ENCODE results near the gene SGCA. TPM values are rescaled to one million over a fixed set of nuclear protein-coding genes. Genes with fewer than 3 reads are reported as not detected.

Gene SGCA
- total and polyA plus RNA-seq, 2 experiments from 2014 or later: 0.19 TPM; not detected in 1

DNA sequence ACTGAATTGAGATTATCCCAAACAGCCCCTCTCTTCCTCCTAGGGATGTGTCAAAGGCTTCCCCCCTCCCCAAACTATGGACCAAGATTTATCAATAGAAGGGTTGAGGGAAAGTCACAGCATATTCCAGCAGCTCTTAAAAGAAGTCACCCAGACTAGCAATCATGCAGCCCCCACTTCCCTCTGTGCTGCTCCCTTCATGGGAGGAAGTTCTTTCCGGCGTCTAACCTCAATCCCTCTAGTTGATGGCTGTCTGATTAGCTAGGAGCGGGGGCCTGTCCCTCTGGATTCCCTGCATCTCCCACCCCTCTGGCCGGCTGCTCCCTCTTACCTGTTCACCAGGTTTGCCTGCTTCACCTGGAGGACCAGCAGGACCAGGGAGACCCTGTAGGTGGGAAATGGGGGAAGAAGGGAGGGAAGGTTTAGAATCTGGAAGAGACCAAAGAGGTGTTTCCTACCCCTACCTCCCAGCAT lies 26.4 kb downstream of the SGCA start:
- no peaks in the 10 kb centered on the region for H3K4me1 Mint-ChIP-seq
- no peaks in the 10 kb centered on the region for H3K9me2 ChIP-seq (ENCODE audit: insufficient read depth)
- H3K27me3 Mint-ChIP-seq (ENCODE audit: insufficient read depth, low read depth, poor library complexity): peaks cover 5% of the 10 kb centered on the region
- no peaks in the 10 kb centered on the region for H3K27me3 ChIP-seq (ENCODE audit: insufficient read depth)
- no peak overlapping the region for H3K4me3 ChIP-seq
- no peak overlapping the region for H2AFZ ChIP-seq
- no peaks in the 10 kb centered on the region for H3F3A ChIP-seq (replicated peaks; ENCODE audit: low read depth)
- no peaks in the 10 kb centered on the region for H3K9me3 Mint-ChIP-seq
- no peak for ATAC-seq
- H3K79me2 ChIP-seq (replicated peaks; ENCODE audit: insufficient read depth): no peaks in the 10 kb centered on the region
- peaks cover 19% of the 10 kb centered on the region for H3K36me3 Mint-ChIP-seq (ENCODE audit: low read depth)
- H4K20me1 ChIP-seq (replicated peaks; ENCODE audit: insufficient read depth): no peaks in the 10 kb centered on the region
- no peak overlapping the region for H3K27ac Mint-ChIP-seq
- no peak overlapping the region for H3K4me2 ChIP-seq
- H3K4me3 Mint-ChIP-seq: no peak overlapping the region
- no peak for DNase-seq (ENCODE audit: low spot score)
- no peaks in the 10 kb centered on the region for H3K4me1 ChIP-seq (ENCODE audit: insufficient read depth)
- H3K27ac ChIP-seq (ENCODE audit: low read depth): no peak overlapping the region
- no peaks in the 10 kb centered on the region for H3K36me3 ChIP-seq (ENCODE audit: insufficient read depth)
- TF ChIP-seq, protein P1, sequence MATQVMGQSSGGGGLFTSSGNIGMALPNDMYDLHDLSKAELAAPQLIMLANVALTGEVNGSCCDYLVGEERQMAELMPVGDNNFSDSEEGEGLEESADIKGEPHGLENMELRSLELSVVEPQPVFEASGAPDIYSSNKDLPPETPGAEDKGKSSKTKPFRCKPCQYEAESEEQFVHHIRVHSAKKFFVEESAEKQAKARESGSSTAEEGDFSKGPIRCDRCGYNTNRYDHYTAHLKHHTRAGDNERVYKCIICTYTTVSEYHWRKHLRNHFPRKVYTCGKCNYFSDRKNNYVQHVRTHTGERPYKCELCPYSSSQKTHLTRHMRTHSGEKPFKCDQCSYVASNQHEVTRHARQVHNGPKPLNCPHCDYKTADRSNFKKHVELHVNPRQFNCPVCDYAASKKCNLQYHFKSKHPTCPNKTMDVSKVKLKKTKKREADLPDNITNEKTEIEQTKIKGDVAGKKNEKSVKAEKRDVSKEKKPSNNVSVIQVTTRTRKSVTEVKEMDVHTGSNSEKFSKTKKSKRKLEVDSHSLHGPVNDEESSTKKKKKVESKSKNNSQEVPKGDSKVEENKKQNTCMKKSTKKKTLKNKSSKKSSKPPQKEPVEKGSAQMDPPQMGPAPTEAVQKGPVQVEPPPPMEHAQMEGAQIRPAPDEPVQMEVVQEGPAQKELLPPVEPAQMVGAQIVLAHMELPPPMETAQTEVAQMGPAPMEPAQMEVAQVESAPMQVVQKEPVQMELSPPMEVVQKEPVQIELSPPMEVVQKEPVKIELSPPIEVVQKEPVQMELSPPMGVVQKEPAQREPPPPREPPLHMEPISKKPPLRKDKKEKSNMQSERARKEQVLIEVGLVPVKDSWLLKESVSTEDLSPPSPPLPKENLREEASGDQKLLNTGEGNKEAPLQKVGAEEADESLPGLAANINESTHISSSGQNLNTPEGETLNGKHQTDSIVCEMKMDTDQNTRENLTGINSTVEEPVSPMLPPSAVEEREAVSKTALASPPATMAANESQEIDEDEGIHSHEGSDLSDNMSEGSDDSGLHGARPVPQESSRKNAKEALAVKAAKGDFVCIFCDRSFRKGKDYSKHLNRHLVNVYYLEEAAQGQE (IDR thresholded peaks at IDR 0.05; ENCODE audit: unreplicated experiment): no peak
- TF ChIP-seq EZH2phosphoT487 (IDR thresholded peaks at IDR 0.05; ENCODE audit: unreplicated experiment) (no peak), JUNB (IDR thresholded peaks at IDR 0.05; ENCODE audit: unreplicated experiment) (no peak), POLR2AphosphoS5 (IDR thresholded peaks at IDR 0.05; ENCODE audit: low read depth) (no peak), EZH2 (IDR thresholded peaks at IDR 0.05; ENCODE audit: low read depth, unreplicated experiment) (no peak), ZNF331 (CRISPR knock-in tag; IDR thresholded peaks at IDR 0.05; ENCODE audit: low read depth) (no peak), STAT1 (IDR thresholded peaks at IDR 0.05; ENCODE audit: unreplicated experiment) (no peak), ZNF114 (CRISPR knock-in tag; IDR thresholded peaks at IDR 0.05) (no peak), NANOG (IDR thresholded peaks at IDR 0.05; ENCODE audit: borderline replicate concordance) (no peak), CREB1 (CRISPR knock-in tag; IDR thresholded peaks at IDR 0.05; ENCODE audit: low read depth) (no peak)
- TF ChIP-seq, protein P2, sequence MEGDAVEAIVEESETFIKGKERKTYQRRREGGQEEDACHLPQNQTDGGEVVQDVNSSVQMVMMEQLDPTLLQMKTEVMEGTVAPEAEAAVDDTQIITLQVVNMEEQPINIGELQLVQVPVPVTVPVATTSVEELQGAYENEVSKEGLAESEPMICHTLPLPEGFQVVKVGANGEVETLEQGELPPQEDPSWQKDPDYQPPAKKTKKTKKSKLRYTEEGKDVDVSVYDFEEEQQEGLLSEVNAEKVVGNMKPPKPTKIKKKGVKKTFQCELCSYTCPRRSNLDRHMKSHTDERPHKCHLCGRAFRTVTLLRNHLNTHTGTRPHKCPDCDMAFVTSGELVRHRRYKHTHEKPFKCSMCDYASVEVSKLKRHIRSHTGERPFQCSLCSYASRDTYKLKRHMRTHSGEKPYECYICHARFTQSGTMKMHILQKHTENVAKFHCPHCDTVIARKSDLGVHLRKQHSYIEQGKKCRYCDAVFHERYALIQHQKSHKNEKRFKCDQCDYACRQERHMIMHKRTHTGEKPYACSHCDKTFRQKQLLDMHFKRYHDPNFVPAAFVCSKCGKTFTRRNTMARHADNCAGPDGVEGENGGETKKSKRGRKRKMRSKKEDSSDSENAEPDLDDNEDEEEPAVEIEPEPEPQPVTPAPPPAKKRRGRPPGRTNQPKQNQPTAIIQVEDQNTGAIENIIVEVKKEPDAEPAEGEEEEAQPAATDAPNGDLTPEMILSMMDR (conservative IDR thresholded peaks at IDR 0.05; ENCODE audit: low read depth in 2 of 2): no peak
- TF ChIP-seq, protein P3, sequence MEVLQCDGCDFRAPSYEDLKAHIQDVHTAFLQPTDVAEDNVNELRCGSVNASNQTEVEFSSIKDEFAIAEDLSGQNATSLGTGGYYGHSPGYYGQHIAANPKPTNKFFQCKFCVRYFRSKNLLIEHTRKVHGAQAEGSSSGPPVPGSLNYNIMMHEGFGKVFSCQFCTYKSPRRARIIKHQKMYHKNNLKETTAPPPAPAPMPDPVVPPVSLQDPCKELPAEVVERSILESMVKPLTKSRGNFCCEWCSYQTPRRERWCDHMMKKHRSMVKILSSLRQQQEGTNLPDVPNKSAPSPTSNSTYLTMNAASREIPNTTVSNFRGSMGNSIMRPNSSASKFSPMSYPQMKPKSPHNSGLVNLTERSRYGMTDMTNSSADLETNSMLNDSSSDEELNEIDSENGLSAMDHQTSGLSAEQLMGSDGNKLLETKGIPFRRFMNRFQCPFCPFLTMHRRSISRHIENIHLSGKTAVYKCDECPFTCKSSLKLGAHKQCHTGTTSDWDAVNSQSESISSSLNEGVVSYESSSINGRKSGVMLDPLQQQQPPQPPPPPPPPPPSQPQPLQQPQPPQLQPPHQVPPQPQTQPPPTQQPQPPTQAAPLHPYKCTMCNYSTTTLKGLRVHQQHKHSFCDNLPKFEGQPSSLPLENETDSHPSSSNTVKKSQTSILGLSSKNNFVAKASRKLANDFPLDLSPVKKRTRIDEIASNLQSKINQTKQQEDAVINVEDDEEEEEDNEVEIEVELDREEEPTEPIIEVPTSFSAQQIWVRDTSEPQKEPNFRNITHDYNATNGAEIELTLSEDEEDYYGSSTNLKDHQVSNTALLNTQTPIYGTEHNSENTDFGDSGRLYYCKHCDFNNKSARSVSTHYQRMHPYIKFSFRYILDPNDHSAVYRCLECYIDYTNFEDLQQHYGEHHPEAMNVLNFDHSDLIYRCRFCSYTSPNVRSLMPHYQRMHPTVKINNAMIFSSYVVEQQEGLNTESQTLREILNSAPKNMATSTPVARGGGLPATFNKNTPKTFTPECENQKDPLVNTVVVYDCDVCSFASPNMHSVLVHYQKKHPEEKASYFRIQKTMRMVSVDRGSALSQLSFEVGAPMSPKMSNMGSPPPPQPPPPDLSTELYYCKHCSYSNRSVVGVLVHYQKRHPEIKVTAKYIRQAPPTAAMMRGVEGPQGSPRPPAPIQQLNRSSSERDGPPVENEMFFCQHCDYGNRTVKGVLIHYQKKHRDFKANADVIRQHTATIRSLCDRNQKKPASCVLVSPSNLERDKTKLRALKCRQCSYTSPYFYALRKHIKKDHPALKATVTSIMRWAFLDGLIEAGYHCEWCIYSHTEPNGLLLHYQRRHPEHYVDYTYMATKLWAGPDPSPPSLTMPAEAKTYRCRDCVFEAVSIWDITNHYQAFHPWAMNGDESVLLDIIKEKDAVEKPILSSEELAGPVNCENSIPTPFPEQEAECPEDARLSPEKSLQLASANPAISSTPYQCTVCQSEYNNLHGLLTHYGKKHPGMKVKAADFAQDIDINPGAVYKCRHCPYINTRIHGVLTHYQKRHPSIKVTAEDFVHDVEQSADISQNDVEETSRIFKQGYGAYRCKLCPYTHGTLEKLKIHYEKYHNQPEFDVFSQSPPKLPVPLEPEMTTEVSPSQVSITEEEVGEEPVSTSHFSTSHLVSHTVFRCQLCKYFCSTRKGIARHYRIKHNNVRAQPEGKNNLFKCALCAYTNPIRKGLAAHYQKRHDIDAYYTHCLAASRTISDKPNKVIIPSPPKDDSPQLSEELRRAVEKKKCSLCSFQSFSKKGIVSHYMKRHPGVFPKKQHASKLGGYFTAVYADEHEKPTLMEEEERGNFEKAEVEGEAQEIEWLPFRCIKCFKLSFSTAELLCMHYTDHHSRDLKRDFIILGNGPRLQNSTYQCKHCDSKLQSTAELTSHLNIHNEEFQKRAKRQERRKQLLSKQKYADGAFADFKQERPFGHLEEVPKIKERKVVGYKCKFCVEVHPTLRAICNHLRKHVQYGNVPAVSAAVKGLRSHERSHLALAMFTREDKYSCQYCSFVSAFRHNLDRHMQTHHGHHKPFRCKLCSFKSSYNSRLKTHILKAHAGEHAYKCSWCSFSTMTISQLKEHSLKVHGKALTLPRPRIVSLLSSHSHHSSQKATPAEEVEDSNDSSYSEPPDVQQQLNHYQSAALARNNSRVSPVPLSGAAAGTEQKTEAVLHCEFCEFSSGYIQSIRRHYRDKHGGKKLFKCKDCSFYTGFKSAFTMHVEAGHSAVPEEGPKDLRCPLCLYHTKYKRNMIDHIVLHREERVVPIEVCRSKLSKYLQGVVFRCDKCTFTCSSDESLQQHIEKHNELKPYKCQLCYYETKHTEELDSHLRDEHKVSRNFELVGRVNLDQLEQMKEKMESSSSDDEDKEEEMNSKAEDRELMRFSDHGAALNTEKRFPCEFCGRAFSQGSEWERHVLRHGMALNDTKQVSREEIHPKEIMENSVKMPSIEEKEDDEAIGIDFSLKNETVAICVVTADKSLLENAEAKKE (CRISPR knock-in tag; IDR thresholded peaks at IDR 0.05): no peak
- TF ChIP-seq, protein P4, sequence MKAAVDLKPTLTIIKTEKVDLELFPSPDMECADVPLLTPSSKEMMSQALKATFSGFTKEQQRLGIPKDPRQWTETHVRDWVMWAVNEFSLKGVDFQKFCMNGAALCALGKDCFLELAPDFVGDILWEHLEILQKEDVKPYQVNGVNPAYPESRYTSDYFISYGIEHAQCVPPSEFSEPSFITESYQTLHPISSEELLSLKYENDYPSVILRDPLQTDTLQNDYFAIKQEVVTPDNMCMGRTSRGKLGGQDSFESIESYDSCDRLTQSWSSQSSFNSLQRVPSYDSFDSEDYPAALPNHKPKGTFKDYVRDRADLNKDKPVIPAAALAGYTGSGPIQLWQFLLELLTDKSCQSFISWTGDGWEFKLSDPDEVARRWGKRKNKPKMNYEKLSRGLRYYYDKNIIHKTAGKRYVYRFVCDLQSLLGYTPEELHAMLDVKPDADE (IDR thresholded peaks at IDR 0.05): no peak

All from GM23338 (cell line).